Osteocyte (in vitro differentiated cells): Measurements from ENCODE around the gene FRMD8. TPM values are rescaled to one million over a fixed set of nuclear protein-coding genes. Genes with fewer than 3 reads are reported as not detected.

Experiments used
- DNase-seq: peaks from one replicate; pipeline ENCODE4 v3.0.0; 2021; ENCODE audit warnings: mixed read lengths; ENCODE audit not compliant: unreplicated experiment; ENCODE audit errors: extremely low spot score
- H3K27ac Mint-ChIP-seq: one replicate; pipeline ENCODE4 v1.8.0; 2021; ENCODE audit warnings: mild to moderate bottlenecking, mixed read lengths; ENCODE audit not compliant: unreplicated experiment
- H3K27me3 Mint-ChIP-seq: one replicate; pipeline ENCODE4 v1.8.0; 2021; ENCODE audit warnings: mixed read lengths; ENCODE audit not compliant: unreplicated experiment
- H3K36me3 Mint-ChIP-seq: one replicate; pipeline ENCODE4 v1.8.0; 2021; ENCODE audit warnings: mixed read lengths; ENCODE audit not compliant: unreplicated experiment
- H3K4me1 Mint-ChIP-seq: one replicate; pipeline ENCODE4 v1.8.0; 2021; ENCODE audit warnings: mixed read lengths; ENCODE audit not compliant: unreplicated experiment
- H3K4me3 Mint-ChIP-seq: one replicate; pipeline ENCODE4 v1.8.0; 2021; ENCODE audit warnings: mild to moderate bottlenecking, moderate library complexity, mixed read lengths; ENCODE audit not compliant: unreplicated experiment
- H3K9me3 Mint-ChIP-seq: one replicate; pipeline ENCODE4 v1.8.0; 2021; ENCODE audit warnings: mixed read lengths; ENCODE audit not compliant: unreplicated experiment
- total RNA-seq: library from RNA; stranded (reverse); gene quantifications from 2 replicates; pipeline ENCODE4 v1.2.1, GENCODE V29; 2021
- TF ChIP-seq, protein P1 (sequence below): fragments of 200-600 bp; sonication (generic); IDR thresholded peaks from 2 replicates; pipeline ENCODE4 v1.5.0; 2021; ENCODE audit warnings: antibody characterized with exemption, mild to moderate bottlenecking, moderate library complexity

The FRMD8 gene
- total RNA-seq, 1 donor from 2014 or later = 62.8 TPM

DNA sequence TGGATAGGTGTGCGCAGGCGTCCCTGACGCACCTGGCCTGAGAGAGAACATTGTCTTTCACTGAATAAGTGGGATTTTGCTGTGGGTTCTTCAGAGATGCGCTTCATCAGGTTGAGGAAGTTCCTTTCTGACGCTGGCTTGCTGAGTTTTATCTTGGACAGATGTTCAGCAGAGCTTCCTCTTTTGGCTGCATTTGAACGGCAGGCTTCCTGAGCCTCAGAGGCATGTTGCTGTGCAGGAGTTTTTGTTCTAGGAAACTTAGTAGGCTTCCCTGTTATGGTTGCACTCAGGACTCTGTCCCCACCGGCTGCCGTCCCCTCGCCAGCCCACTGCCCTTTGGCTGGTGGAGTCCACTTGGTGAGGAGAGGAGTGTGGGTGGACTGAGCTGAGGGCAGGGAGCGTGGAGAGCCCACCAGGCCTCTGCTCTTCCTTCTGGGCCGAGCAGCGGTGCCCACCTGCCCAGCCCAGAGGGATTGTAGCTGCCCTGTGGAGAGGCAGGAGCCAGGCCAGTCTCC, 17.2 kb downstream of the FRMD8 start:
- Mint-ChIP-seq H3K4me3 (no peak overlapping the region), H3K9me3 (no peaks in the 10 kb centered on the region), H3K27ac (no peak overlapping the region), H3K4me1 (peaks cover 1% of the 10 kb centered on the region), H3K27me3 (no peaks in the 10 kb centered on the region), H3K36me3 (peaks cover 31% of the 10 kb centered on the region)
- DNase-seq = no peak
- TF ChIP-seq, protein P1, sequence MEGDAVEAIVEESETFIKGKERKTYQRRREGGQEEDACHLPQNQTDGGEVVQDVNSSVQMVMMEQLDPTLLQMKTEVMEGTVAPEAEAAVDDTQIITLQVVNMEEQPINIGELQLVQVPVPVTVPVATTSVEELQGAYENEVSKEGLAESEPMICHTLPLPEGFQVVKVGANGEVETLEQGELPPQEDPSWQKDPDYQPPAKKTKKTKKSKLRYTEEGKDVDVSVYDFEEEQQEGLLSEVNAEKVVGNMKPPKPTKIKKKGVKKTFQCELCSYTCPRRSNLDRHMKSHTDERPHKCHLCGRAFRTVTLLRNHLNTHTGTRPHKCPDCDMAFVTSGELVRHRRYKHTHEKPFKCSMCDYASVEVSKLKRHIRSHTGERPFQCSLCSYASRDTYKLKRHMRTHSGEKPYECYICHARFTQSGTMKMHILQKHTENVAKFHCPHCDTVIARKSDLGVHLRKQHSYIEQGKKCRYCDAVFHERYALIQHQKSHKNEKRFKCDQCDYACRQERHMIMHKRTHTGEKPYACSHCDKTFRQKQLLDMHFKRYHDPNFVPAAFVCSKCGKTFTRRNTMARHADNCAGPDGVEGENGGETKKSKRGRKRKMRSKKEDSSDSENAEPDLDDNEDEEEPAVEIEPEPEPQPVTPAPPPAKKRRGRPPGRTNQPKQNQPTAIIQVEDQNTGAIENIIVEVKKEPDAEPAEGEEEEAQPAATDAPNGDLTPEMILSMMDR = no peak

DNA sequence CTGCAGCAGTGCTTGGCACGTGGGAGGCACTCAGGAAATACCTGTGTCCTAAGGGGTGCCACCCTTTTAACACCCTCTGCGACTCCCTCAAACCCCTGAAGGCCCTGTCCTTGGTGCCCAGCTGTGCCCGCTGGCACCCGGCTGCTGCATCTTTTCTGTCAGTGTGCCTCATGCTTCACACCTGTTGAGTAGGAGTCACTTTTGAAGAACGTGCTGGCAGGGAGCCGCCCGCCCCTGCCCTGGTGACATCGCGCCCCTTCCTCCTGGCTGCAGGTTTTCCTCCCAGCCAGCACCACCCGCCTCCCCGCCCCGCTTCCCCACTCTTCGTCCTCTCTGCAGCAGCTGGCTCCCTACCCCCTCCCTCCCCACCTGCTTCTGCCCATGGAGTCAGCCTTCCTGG, 17.8 kb downstream of the FRMD8 start:
- DNase-seq = no peak
- H3K9me3 Mint-ChIP-seq = no peaks in the 10 kb centered on the region
- H3K36me3 Mint-ChIP-seq = peaks cover 31% of the 10 kb centered on the region
- no peaks in the 10 kb centered on the region for H3K27me3 Mint-ChIP-seq
- TF ChIP-seq, protein P1 = no peak
- no peak overlapping the region for H3K4me3 Mint-ChIP-seq
- no peak overlapping the region for H3K27ac Mint-ChIP-seq
- peaks cover 1% of the 10 kb centered on the region for H3K4me1 Mint-ChIP-seq

DNA sequence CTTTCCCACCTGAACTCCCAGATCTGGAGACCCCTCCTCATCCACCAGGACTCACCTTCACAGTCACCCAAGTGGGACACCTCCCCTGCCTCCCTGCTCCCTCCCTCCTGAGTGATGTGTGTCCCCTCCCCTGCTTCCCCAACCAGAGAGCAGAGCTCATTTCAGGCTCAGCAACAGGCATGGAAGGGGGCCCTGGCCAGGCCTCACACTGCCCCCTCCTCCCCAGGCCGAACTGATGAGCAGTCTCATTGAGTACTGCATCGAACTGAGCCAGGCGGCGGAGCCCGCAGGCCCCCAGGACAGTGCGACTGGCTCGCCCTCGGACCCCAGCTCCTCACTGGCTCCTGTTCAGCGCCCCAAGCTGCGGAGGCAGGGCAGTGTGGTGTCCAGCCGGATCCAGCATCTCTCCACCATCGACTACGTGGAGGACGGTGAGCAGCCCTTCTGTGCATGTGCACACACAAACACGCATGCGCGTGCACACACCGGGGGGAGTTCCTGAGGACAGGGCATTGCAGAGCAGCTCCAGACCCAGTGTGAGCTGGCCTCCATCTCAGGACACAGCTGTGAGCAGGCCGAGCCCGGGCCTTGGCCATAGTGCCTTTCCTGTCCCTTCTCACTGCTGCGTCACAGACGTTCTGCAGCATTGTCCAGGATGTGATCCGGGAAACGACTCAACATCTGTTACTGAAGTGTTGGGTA, 18.4 kb downstream of the FRMD8 start:
- no peaks in the 10 kb centered on the region for H3K9me3 Mint-ChIP-seq

DNA sequence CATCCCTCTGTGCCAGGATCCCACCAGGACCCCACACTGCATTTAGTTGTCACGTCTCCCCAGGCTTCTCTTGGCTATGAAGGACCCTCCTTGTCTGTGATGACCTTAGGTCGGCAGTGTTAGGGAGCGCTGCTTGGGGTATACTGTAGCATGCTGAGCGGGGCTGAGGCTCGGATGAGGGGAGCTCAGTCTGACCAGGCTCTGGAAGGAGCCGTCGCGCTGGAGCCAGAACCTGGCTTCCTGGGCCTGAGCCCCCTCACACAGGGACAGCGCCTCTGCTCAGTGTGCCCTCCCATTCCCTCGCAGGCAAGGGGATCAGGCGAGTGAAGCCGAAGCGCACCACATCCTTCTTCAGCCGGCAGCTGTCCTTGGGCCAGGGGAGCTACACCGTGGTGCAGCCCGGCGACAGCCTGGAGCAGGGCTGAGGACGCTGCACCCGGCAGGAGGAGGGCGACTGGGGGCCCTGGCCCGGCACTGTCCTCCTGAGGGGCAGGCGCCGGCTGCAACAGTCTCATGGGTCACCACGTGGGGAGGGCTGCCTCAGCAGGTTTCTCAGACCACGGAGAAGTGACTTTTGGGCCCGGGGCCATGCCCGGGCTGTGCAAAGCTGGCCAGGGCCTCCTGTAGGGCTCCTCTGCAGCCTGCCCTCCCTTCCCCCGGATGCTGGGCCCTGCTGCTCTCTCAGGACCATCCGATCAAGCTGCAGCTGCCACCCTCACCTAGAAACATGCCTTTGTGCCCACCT, 24.7 kb downstream of the FRMD8 start:
- Mint-ChIP-seq H3K36me3 (peaks cover 14% of the 10 kb centered on the region), H3K9me3 (no peaks in the 10 kb centered on the region), H3K27me3 (no peaks in the 10 kb centered on the region), H3K27ac (no peak overlapping the region), H3K4me1 (peaks cover 9% of the 10 kb centered on the region), H3K4me3 (no peak overlapping the region)
- TF ChIP-seq, protein P1 = no peak
- no peak for DNase-seq

More for the DNA sequence above, 18.4 kb downstream of the FRMD8 start:
- peaks cover 1% of the 10 kb centered on the region for H3K4me1 Mint-ChIP-seq
- H3K36me3 Mint-ChIP-seq = peaks cover 32% of the 10 kb centered on the region
- no peak for DNase-seq
- H3K27ac Mint-ChIP-seq = no peak overlapping the region
- H3K4me3 Mint-ChIP-seq = no peak overlapping the region
- H3K27me3 Mint-ChIP-seq = no peaks in the 10 kb centered on the region
- TF ChIP-seq, protein P1 = no peak

DNA sequence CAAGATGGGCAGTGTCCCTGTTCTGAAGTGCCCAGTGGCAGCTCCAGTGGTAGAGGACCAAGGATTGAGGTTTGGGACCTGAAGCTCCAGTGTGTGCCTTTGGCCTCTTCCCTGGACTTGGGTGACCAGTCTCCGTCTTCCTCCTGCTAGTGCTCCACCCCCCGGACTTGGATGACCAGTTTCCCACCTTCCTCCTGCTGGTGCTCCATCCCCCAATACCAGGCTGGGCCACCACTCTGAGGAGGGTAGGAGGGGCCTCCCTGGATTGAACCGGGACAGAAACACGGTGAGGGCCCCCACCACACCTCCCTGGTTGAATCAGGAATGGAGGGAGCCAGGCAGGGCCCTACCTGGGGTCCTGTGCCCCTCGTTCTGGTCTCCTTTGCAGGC, 25.2 kb downstream of the FRMD8 start:
- Mint-ChIP-seq H3K27ac (no peak overlapping the region), H3K4me1 (peaks cover 15% of the 10 kb centered on the region), H3K27me3 (no peaks in the 10 kb centered on the region), H3K9me3 (no peaks in the 10 kb centered on the region), H3K4me3 (no peak overlapping the region), H3K36me3 (peaks cover 14% of the 10 kb centered on the region)
- TF ChIP-seq, protein P1 = no peak
- DNase-seq = no peak
